DOHH2 (cell line): ENCODE results near the gene RBMS3.

Experiments used
- EZH2phosphoT487 ChIP-seq: fragments of 200-600 bp; sonication (generic); IDR thresholded peaks from 2 replicates; pipeline ENCODE4 v1.6.1; 2017; ENCODE audit warnings: borderline replicate concordance, mild to moderate bottlenecking, antibody characterized with exemption, low read length, moderate library complexity, mixed read lengths
- TF ChIP-seq, protein P1 (sequence below): fragments of 200-600 bp; sonication (generic); IDR thresholded peaks from one replicate; pipeline ENCODE4 v1.5.1; 2014; ENCODE audit warnings: antibody characterized with exemption, mild to moderate bottlenecking, low read depth, low read length; ENCODE audit not compliant: poor library complexity, severe bottlenecking

DNA sequence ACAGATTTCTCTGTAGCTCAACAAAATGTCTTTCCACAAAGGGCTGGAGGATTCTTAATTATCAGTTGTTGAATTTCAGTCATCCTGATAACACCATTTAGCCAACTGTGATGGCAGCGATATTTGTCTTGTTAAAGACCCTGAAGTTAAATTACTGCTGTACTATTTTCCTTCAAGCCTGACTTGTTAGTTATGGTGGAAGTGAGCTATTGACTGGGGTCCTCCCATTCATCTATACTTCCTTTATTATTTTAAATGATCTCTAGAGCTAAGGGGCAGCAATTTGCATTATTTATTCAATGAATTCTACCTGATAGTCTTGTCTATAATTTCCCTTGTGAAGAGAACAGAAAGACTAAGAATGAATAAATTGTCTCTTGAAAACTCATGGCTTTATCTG, 64.1 kb downstream of the RBMS3 start:
- TF ChIP-seq, protein P1, sequence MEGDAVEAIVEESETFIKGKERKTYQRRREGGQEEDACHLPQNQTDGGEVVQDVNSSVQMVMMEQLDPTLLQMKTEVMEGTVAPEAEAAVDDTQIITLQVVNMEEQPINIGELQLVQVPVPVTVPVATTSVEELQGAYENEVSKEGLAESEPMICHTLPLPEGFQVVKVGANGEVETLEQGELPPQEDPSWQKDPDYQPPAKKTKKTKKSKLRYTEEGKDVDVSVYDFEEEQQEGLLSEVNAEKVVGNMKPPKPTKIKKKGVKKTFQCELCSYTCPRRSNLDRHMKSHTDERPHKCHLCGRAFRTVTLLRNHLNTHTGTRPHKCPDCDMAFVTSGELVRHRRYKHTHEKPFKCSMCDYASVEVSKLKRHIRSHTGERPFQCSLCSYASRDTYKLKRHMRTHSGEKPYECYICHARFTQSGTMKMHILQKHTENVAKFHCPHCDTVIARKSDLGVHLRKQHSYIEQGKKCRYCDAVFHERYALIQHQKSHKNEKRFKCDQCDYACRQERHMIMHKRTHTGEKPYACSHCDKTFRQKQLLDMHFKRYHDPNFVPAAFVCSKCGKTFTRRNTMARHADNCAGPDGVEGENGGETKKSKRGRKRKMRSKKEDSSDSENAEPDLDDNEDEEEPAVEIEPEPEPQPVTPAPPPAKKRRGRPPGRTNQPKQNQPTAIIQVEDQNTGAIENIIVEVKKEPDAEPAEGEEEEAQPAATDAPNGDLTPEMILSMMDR: no peak
- no peak for TF ChIP-seq EZH2phosphoT487
